OCI-LY1 (cell line): ENCODE data around the gene ULK4.
"Not testable (repeated sequence)": the region's sequence is repeated elsewhere in the genome, so short reads cannot be mapped to it uniquely, and the experiment has no call there.

Experiments
- H2AFZ ChIP-seq: fragments of 200-600 bp; sonication (generic), shearing (Covaris generic); 2 replicates; pipeline ENCODE4 v1.6.0; 2014; ENCODE audit warnings: antibody characterized with exemption, mild to moderate bottlenecking, low read length
- H3F3A ChIP-seq: fragments of 200-600 bp; sonication (generic), shearing (Covaris generic); 2 replicates; pipeline ENCODE4 v1.6.0; 2014; ENCODE audit warnings: mild to moderate bottlenecking, antibody characterized with exemption, low read length, moderate library complexity; ENCODE audit not compliant: insufficient read depth
- H3K27ac ChIP-seq: fragments of 200-600 bp; sonication (generic); 2 replicates; pipeline ENCODE4 v1.5.1; 2014; ENCODE audit warnings: low read length, mixed run types, mild to moderate bottlenecking, low read depth; ENCODE audit not compliant: poor library complexity, severe bottlenecking
- H3K27me3 ChIP-seq: fragments of 200-600 bp; sonication (generic); 2 replicates; pipeline ENCODE4 v1.6.0; 2014; ENCODE audit warnings: antibody characterized with exemption, mild to moderate bottlenecking, low read length, moderate library complexity; ENCODE audit not compliant: insufficient read depth
- H3K36me3 ChIP-seq: fragments of 200-600 bp; sonication (generic); 2 replicates; pipeline ENCODE4 v1.6.1; 2014; ENCODE audit warnings: mild to moderate bottlenecking, antibody characterized with exemption, low read length, moderate library complexity, mixed read lengths; ENCODE audit not compliant: insufficient read depth
- H3K4me1 ChIP-seq: fragments of 200-600 bp; sonication (generic); 2 replicates; pipeline ENCODE4 v1.5.1; 2014; ENCODE audit warnings: mild to moderate bottlenecking, low read length, moderate library complexity; ENCODE audit not compliant: insufficient read depth, severe bottlenecking
- H3K4me2 ChIP-seq: fragments of 200-600 bp; sonication (generic), shearing (Covaris generic); 2 replicates; pipeline ENCODE4 v1.6.1; 2014; ENCODE audit warnings: low read length
- H3K4me3 ChIP-seq: fragments of 200-600 bp; sonication (generic); 2 replicates; pipeline ENCODE4 v1.5.1; 2014; ENCODE audit warnings: low read length, low read depth, mild to moderate bottlenecking, mixed read lengths; ENCODE audit not compliant: poor library complexity, severe bottlenecking
- H3K79me2 ChIP-seq: fragments of 200-600 bp; shearing (Covaris generic); 2 replicates; pipeline ENCODE4 v1.6.1; 2016; ENCODE audit warnings: mixed run types, low read length, mixed read lengths; ENCODE audit not compliant: insufficient read depth
- H3K9ac ChIP-seq: fragments of 200-600 bp; sonication (generic), shearing (Covaris generic); 2 replicates; pipeline ENCODE4 v1.6.1; 2014; ENCODE audit warnings: mild to moderate bottlenecking, low read length, mixed read lengths
- H3K9me2 ChIP-seq: fragments of 200-600 bp; sonication (generic), shearing (Covaris generic); 2 replicates; pipeline ENCODE4 v1.6.1; 2014; ENCODE audit warnings: low read depth, mild to moderate bottlenecking, low read length, mixed read lengths
- H3K9me3 ChIP-seq: fragments of 200-600 bp; shearing (Covaris generic); 2 replicates; pipeline ENCODE4 v1.6.1; 2014; ENCODE audit warnings: low read length, mixed read lengths
- H4K20me1 ChIP-seq: fragments of 200-600 bp; sonication (generic), shearing (Covaris generic); 2 replicates; pipeline ENCODE4 v1.6.0; 2016; ENCODE audit warnings: mild to moderate bottlenecking, low read length; ENCODE audit not compliant: insufficient read depth
- EZH2 ChIP-seq: fragments of 200-600 bp; sonication (generic), shearing (Covaris generic); IDR thresholded peaks from 2 replicates; pipeline ENCODE4 v1.8.0; 2017; ENCODE audit warnings: borderline replicate concordance, mixed run types, mild to moderate bottlenecking, antibody characterized with exemption, low read length, moderate library complexity, mixed read lengths
- TF ChIP-seq, protein P1 (sequence below): fragments of 200-600 bp; sonication (generic), shearing (Covaris generic); IDR thresholded peaks from 2 replicates; pipeline ENCODE4 v1.5.1; 2017; ENCODE audit warnings: mild to moderate bottlenecking, antibody characterized with exemption, low read length, moderate library complexity, mixed read lengths

ULK4 gene

DNA sequence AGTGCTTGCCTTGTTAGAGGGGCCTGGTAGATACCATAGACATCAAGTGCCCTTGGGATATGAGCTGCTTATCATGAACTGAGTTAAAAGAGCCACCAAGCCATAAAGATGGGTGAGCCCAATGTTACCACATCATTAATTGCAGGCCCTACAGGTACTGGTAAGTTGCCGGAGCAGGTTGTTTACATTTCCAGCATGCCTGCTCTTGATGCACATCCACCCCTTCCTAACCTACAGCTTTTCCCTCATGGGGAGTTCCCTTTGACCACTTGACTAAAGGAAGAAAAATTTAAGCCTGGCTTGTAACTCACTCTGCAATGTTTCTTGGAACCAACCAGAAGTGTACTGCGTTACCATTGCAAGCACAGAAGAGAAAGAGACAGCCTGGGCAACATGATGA lies 24.7 kb upstream of the ULK4 start:
- Histone ChIP-seq H3F3A (no peaks in the 10 kb centered on the region), H3K27ac (no peak overlapping the region), H3K79me2 (no peaks in the 10 kb centered on the region), H2AFZ (no peak overlapping the region), H3K36me3 (no peaks in the 10 kb centered on the region), H3K27me3 (no peaks in the 10 kb centered on the region), H3K4me3 (no peak overlapping the region), H3K4me1 (no peaks in the 10 kb centered on the region), H3K9me2 (no peaks in the 10 kb centered on the region), H3K4me2 (no peak overlapping the region), H3K9ac (no peak overlapping the region), H3K9me3 (no peaks in the 10 kb centered on the region), H4K20me1 (no peaks in the 10 kb centered on the region)
- no peak for TF ChIP-seq EZH2
- TF ChIP-seq, protein P1, sequence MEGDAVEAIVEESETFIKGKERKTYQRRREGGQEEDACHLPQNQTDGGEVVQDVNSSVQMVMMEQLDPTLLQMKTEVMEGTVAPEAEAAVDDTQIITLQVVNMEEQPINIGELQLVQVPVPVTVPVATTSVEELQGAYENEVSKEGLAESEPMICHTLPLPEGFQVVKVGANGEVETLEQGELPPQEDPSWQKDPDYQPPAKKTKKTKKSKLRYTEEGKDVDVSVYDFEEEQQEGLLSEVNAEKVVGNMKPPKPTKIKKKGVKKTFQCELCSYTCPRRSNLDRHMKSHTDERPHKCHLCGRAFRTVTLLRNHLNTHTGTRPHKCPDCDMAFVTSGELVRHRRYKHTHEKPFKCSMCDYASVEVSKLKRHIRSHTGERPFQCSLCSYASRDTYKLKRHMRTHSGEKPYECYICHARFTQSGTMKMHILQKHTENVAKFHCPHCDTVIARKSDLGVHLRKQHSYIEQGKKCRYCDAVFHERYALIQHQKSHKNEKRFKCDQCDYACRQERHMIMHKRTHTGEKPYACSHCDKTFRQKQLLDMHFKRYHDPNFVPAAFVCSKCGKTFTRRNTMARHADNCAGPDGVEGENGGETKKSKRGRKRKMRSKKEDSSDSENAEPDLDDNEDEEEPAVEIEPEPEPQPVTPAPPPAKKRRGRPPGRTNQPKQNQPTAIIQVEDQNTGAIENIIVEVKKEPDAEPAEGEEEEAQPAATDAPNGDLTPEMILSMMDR, result no peak

DNA sequence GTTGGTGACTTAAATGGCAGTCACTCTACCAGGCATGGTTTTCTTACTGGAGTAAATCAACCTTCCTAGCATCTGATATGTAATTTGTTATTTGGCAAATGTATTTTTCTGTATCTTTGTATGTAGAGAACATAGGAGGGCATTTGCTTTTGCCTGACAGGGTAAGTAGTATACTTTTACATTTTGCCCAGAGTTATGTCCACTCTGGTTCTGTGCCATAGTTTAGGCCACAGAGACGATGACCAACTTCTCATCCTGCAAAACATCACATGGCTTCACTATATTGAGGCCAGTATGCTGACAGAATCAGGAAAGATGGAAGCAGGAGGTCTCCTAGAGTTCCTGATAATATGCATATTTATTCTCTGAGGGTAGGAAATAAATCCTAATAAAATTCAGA lies 23.1 kb upstream of the ULK4 start:
- Histone ChIP-seq H3K27me3 (no peaks in the 10 kb centered on the region), H3F3A (no peaks in the 10 kb centered on the region), H3K9me3 (no peaks in the 10 kb centered on the region), H3K36me3 (no peaks in the 10 kb centered on the region), H4K20me1 (no peaks in the 10 kb centered on the region), H3K27ac (no peak overlapping the region), H3K4me3 (no peak overlapping the region), H3K9ac (no peak overlapping the region), H3K9me2 (no peaks in the 10 kb centered on the region), H3K79me2 (no peaks in the 10 kb centered on the region), H3K4me1 (no peaks in the 10 kb centered on the region), H3K4me2 (no peak overlapping the region), H2AFZ (no peak overlapping the region)
- TF ChIP-seq, protein P1, result no peak
- no peak for TF ChIP-seq EZH2

DNA sequence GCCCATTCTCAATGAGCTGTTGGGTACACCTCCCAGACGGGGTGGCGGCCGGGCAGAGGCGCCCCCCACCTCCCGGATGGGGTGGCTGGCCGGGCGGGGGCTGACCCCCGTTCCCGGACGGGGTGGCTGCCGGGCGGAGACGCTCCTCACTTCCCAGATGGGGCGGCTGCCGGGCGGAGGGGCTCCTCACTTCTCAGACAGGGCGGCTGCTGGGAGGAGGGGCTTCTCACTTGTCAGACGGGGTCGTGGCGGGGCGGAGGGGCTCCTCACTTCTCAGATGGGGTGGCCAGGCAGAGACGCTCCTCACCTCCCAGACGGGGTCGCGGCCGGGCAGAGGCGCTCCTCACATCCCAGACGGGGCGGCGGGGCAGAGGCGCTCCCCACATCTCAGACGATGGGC lies 21.2 kb upstream of the ULK4 start:
- H3K4me2 ChIP-seq, H3K79me2 ChIP-seq, H3K27ac ChIP-seq, H3K27me3 ChIP-seq, H3K9me3 ChIP-seq, H2AFZ ChIP-seq, H3K9me2 ChIP-seq, H3K4me1 ChIP-seq, H3K4me3 ChIP-seq, H3F3A ChIP-seq, H3K9ac ChIP-seq, H3K36me3 ChIP-seq, H4K20me1 ChIP-seq: not testable (repeated sequence)

DNA sequence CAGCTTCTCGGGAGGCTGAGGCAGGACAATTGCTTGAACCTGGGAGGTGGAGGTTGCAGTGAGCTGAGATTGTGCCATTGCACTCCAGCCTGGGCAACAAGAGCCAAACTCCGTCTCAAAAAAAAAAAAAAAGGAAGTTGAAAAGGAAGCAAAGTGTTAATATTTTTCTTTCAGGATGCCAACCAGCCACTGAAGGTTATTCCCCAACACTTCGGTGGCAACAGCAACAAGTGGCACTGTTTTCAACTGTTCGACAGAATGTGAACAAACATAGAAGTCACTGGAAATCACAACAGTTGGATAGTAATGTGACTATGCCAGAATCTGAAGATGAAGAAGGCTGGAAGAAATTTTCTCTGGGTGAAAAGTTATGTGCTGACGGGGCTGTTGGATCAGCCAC lies 15.5 kb upstream of the ULK4 start:
- not testable (repeated sequence) for H3F3A ChIP-seq, H3K9me3 ChIP-seq, H3K4me2 ChIP-seq, H3K27ac ChIP-seq, H3K27me3 ChIP-seq, H3K4me3 ChIP-seq, H3K9ac ChIP-seq, H4K20me1 ChIP-seq, H3K4me1 ChIP-seq, H3K36me3 ChIP-seq, H3K9me2 ChIP-seq, H3K79me2 ChIP-seq, H2AFZ ChIP-seq
